Astrocyte (in vitro differentiated cells and primary cell): ENCODE data around the gene RTL1.

Experiments used
- EZH2 ChIP-seq: IDR thresholded peaks from 2 replicates; pipeline ENCODE4 v1.6.1; 2012; ENCODE audit warnings: mild to moderate bottlenecking, low read length, inconsistent platforms; ENCODE audit not compliant: insufficient read depth
- TF ChIP-seq, protein P1 (sequence below): IDR thresholded peaks from 2 replicates; pipeline ENCODE4 v1.5.1; 2011; ENCODE audit warnings: low read depth, mild to moderate bottlenecking, inconsistent platforms, low read length, moderate library complexity; ENCODE audit not compliant: insufficient read depth

DNA sequence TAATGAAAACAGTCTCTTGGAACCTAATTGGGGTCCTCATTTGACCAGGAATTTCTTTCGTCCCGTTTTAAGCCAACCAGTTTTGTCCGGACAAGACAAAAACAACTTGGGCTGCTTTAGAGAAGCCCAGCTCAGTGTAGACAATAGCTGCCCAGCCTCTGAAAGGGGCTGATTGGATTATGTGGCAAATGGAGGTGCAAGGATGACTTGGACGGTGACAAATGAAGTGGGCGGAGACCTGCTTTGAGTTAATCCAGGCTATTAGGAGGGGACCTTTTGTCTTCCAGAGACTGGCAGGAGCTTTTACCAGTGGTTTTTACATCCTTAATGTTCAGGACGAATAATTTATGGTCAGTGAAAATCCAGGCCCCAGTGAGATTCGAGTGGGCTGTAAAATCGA, 72.8 kb downstream of the RTL1 start:
- no peak for TF ChIP-seq EZH2
- TF ChIP-seq, protein P1, sequence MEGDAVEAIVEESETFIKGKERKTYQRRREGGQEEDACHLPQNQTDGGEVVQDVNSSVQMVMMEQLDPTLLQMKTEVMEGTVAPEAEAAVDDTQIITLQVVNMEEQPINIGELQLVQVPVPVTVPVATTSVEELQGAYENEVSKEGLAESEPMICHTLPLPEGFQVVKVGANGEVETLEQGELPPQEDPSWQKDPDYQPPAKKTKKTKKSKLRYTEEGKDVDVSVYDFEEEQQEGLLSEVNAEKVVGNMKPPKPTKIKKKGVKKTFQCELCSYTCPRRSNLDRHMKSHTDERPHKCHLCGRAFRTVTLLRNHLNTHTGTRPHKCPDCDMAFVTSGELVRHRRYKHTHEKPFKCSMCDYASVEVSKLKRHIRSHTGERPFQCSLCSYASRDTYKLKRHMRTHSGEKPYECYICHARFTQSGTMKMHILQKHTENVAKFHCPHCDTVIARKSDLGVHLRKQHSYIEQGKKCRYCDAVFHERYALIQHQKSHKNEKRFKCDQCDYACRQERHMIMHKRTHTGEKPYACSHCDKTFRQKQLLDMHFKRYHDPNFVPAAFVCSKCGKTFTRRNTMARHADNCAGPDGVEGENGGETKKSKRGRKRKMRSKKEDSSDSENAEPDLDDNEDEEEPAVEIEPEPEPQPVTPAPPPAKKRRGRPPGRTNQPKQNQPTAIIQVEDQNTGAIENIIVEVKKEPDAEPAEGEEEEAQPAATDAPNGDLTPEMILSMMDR = no peak
